Mesendoderm (in vitro differentiated cells): Measurements from ENCODE around the gene CCKAR.

Experiments used
- DNase-seq: peaks from one replicate; pipeline ENCODE4 v3.0.0; 2013
- H2AK5ac ChIP-seq: 2 replicates; pipeline ENCODE4 v1.6.1; 2013; ENCODE audit warnings: low read length, inconsistent platforms
- H2BK120ac ChIP-seq: 2 replicates; pipeline ENCODE4 v1.6.1; 2013; ENCODE audit warnings: low read depth, mild to moderate bottlenecking, low read length, moderate library complexity, mixed read lengths
- H2BK15ac ChIP-seq: replicated peaks from 2 replicates; pipeline ENCODE4 v1.6.1; 2013; ENCODE audit warnings: low read depth, mild to moderate bottlenecking, moderate library complexity
- H2BK5ac ChIP-seq: 2 replicates; pipeline ENCODE4 v1.6.1; 2013; ENCODE audit warnings: low read length, inconsistent platforms
- H3K18ac ChIP-seq: 2 replicates; pipeline ENCODE4 v1.6.1; 2013; ENCODE audit warnings: mild to moderate bottlenecking, low read length, mixed read lengths
- H3K23ac ChIP-seq: one replicate; pipeline ENCODE4 v1.6.1; 2013; ENCODE audit warnings: low read length
- H3K27ac ChIP-seq: 2 replicates; pipeline ENCODE4 v1.5.1; 2013; ENCODE audit warnings: low read depth, mild to moderate bottlenecking, inconsistent platforms, low read length, moderate library complexity
- H3K27me3 ChIP-seq: 2 replicates; pipeline ENCODE4 v1.6.1; 2013; ENCODE audit warnings: low read length, control low read depth, mild to moderate bottlenecking, inconsistent platforms; ENCODE audit not compliant: insufficient read depth, poor library complexity
- H3K36me3 ChIP-seq: 2 replicates; pipeline ENCODE4 v1.6.1; 2013; ENCODE audit warnings: low read length, inconsistent platforms; ENCODE audit not compliant: control insufficient read depth, insufficient read depth
- H3K4ac ChIP-seq: one replicate; pipeline ENCODE4 v1.6.1; 2013; ENCODE audit warnings: low read depth, mild to moderate bottlenecking, low read length, moderate library complexity
- H3K4me1 ChIP-seq: 2 replicates; pipeline ENCODE4 v1.6.1; 2013; ENCODE audit warnings: low read depth, low read length, inconsistent platforms; ENCODE audit not compliant: control insufficient read depth
- H3K4me2 ChIP-seq: 2 replicates; pipeline ENCODE4 v1.6.1; 2013; ENCODE audit warnings: low read length
- H3K4me3 ChIP-seq: 2 replicates; pipeline ENCODE4 v1.5.1; 2013; ENCODE audit warnings: mild to moderate bottlenecking, low read length
- H3K56ac ChIP-seq: one replicate; pipeline ENCODE4 v1.6.1; 2013; ENCODE audit warnings: low read length
- H3K79me1 ChIP-seq: 2 replicates; pipeline ENCODE4 v1.6.1; 2013; ENCODE audit warnings: low read length, inconsistent platforms
- H3K79me2 ChIP-seq: 2 replicates; pipeline ENCODE4 v1.6.1; 2013; ENCODE audit warnings: mild to moderate bottlenecking, low read length; ENCODE audit not compliant: control insufficient read depth, insufficient read depth
- H3K9ac ChIP-seq: 2 replicates; pipeline ENCODE4 v1.6.1; 2013; ENCODE audit warnings: low read length, inconsistent platforms
- H4K5ac ChIP-seq: one replicate; pipeline ENCODE4 v1.6.1; 2013; ENCODE audit warnings: low read length
- H4K8ac ChIP-seq: one replicate; pipeline ENCODE4 v1.6.1; 2013; ENCODE audit warnings: low read depth, mild to moderate bottlenecking, control low read depth, low read length, moderate library complexity
- WGBS: extraction: QIAGEN DNeasy Blood & Tissue Kit; methylation state at CpG from one replicate; pipeline ENCODE4 v1.1.7; 2013; ENCODE audit warnings: low lambda C conversion rate, missing lambda C conversion rate; ENCODE audit not compliant: insufficient coverage; ENCODE audit errors: extremely low coverage; 5-methylcytosine and 5-hydroxymethylcytosine counted together

Gene CCKAR

DNA sequence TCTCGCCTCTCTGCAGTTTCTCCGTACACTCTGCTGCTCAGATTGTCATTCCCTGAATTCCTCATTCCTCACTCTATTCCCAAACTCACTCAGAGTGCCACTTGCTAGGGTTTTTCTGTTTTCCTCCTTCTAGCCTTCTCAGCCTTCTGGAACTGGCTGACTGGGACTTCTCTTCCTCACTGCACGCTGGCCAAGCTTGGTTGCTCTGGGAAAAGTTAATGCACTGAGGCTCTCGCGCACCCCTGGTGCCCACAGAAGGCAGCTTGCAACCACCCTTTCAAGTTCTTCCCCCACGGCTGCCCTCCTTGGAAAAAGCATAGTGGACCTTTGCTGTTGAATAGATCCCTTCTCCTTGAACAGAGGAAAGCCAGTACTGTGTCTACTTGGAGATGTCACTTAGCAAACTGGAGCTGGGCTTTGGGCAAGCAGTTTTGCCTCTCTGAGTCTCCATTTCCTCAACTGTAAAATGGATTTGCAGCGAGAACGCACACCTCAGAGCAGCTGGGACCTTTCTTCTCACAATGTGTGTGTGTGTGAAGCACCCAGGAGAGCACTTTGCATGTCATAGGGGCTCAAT lies 6.0 kb upstream of the CCKAR start:
- Histone ChIP-seq H4K8ac (no peak overlapping the region), H3K23ac (no peak overlapping the region), H2BK120ac (no peak overlapping the region), H3K36me3 (no peaks in the 10 kb centered on the region), H4K5ac (no peak overlapping the region), H3K79me1 (no peaks in the 10 kb centered on the region), H3K79me2 (no peaks in the 10 kb centered on the region), H3K18ac (no peak overlapping the region), H3K4ac (no peak overlapping the region), H3K27me3 (no peaks in the 10 kb centered on the region), H3K9ac (no peak overlapping the region), H2AK5ac (no peak overlapping the region), H2BK15ac (no peak overlapping the region), H3K4me1 (no peaks in the 10 kb centered on the region), H3K4me2 (no peak overlapping the region), H2BK5ac (no peak overlapping the region), H3K4me3 (no peak overlapping the region), H3K56ac (no peak overlapping the region), H3K27ac (no peak overlapping the region)
- no peak for DNase-seq
- no CpG with 5 or more reads among the region's 8 CpGs for WGBS

DNA sequence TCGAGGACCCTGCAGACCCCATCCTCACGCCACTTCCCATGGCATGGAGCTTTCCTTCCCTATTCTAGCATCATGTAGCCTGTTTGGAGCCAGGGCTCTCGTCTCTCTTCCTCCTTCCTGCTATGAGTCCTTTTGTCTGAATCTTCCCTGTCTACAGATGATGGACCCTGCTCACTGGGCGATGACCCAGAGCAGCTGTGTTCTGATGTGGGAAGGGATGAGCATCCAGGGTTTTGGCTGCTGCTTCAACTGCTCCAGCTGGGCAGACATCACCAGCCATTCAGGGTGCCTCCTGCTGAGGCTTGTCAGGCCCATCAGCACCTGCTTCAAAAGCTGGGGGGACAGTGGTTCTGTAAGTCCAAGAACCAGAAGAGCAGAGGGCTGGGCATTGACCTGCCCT lies 3.2 kb upstream of the CCKAR start:
- Histone ChIP-seq H3K27me3 (no peaks in the 10 kb centered on the region), H3K4me3 (no peak overlapping the region), H3K79me2 (no peaks in the 10 kb centered on the region), H2BK15ac (no peak overlapping the region), H3K56ac (no peak overlapping the region), H4K5ac (no peak overlapping the region), H3K79me1 (no peaks in the 10 kb centered on the region), H2BK120ac (no peak overlapping the region), H3K23ac (no peak overlapping the region), H3K4me2 (no peak overlapping the region), H2BK5ac (no peak overlapping the region), H4K8ac (no peak overlapping the region), H3K4me1 (no peaks in the 10 kb centered on the region), H2AK5ac (no peak overlapping the region), H3K9ac (no peak overlapping the region), H3K36me3 (no peaks in the 10 kb centered on the region), H3K18ac (no peak overlapping the region), H3K4ac (no peak overlapping the region), H3K27ac (no peak overlapping the region)
- DNase-seq = no peak
- no CpG with 5 or more reads among the region's 4 CpGs for WGBS

- no peak overlapping the region for H4K8ac ChIP-seq
- DNase-seq = no peak
- no peak overlapping the region for H4K5ac ChIP-seq
- no peaks in the 10 kb centered on the region for H3K36me3 ChIP-seq
- WGBS = no CpG with 5 or more reads among the region's 7 CpGs
- H3K9ac ChIP-seq = no peak overlapping the region
- no peak overlapping the region for H3K23ac ChIP-seq
- no peak overlapping the region for H3K18ac ChIP-seq
- H2BK5ac ChIP-seq = no peak overlapping the region
- H3K27ac ChIP-seq = no peak overlapping the region
- H2BK120ac ChIP-seq = no peak overlapping the region
- no peak overlapping the region for H3K4me3 ChIP-seq
- H2AK5ac ChIP-seq = no peak overlapping the region
- no peaks in the 10 kb centered on the region for H3K79me1 ChIP-seq
- no peak overlapping the region for H3K56ac ChIP-seq
- H3K4me2 ChIP-seq = no peak overlapping the region
- H3K4me1 ChIP-seq = no peaks in the 10 kb centered on the region
- H3K27me3 ChIP-seq = no peaks in the 10 kb centered on the region
- no peaks in the 10 kb centered on the region for H3K79me2 ChIP-seq
- no peak overlapping the region for H3K4ac ChIP-seq
- no peak overlapping the region for H2BK15ac ChIP-seq
Observed at GRCh38 chr4:26491449-26492170, 1.3 kb upstream of the CCKAR start.

DNA sequence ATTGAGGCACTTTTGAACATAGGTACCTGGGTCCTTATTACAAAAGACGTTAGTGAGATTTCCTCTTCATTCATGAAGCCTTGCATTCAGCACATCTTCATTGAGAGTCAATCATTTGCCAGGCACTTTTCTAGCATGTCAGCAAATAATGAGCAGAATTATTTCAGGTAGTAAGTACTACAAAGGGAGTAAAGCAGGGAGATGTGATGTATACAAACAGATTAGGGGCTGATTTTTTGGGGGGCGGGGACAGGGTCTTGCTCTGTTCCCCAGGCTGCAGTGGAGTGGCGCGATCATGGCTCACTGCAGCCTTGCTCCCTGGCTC lies 638 bp upstream of the CCKAR start:
- no CpG with 5 or more reads among the region's 4 CpGs for WGBS

GRCh38 chr4:26489101-26489985 lies 941 bp downstream of the CCKAR start:
- no peak overlapping the region for H3K23ac ChIP-seq
- H2BK5ac ChIP-seq = no peak overlapping the region
- no peak overlapping the region for H2BK15ac ChIP-seq
- no peaks in the 10 kb centered on the region for H3K27me3 ChIP-seq
- no peaks in the 10 kb centered on the region for H3K79me1 ChIP-seq
- H2AK5ac ChIP-seq = no peak overlapping the region
- H3K9ac ChIP-seq = no peak overlapping the region
- no peak overlapping the region for H3K4ac ChIP-seq
- no peaks in the 10 kb centered on the region for H3K36me3 ChIP-seq
- no peak overlapping the region for H3K4me3 ChIP-seq
- H3K4me2 ChIP-seq = no peak overlapping the region
- no peak overlapping the region for H3K18ac ChIP-seq
- WGBS = no CpG with 5 or more reads among the region's 19 CpGs
- no peaks in the 10 kb centered on the region for H3K4me1 ChIP-seq
- H4K8ac ChIP-seq = no peak overlapping the region
- H2BK120ac ChIP-seq = no peak overlapping the region
- no peaks in the 10 kb centered on the region for H3K79me2 ChIP-seq
- no peak for DNase-seq
- H4K5ac ChIP-seq = no peak overlapping the region
- H3K27ac ChIP-seq = no peak overlapping the region
- no peak overlapping the region for H3K56ac ChIP-seq

More for the DNA sequence above, 638 bp upstream of the CCKAR start:
- Histone ChIP-seq H3K4me1 (no peaks in the 10 kb centered on the region), H4K5ac (no peak overlapping the region), H3K4me3 (no peak overlapping the region), H3K23ac (no peak overlapping the region), H4K8ac (no peak overlapping the region), H3K56ac (no peak overlapping the region), H3K27ac (no peak overlapping the region), H3K79me1 (no peaks in the 10 kb centered on the region), H3K27me3 (no peaks in the 10 kb centered on the region), H3K36me3 (no peaks in the 10 kb centered on the region), H3K4me2 (no peak overlapping the region), H2BK120ac (no peak overlapping the region), H3K18ac (no peak overlapping the region), H2BK5ac (no peak overlapping the region), H2BK15ac (no peak overlapping the region), H3K79me2 (no peaks in the 10 kb centered on the region), H3K4ac (no peak overlapping the region), H3K9ac (no peak overlapping the region), H2AK5ac (no peak overlapping the region)
- no peak for DNase-seq
